GM21528 (cell line): ENCODE measurements around the gene IRF2BPL.

ENCODE experiments used
- ATAC-seq: cut with Tn5 transposase; IDR thresholded peaks from one replicate; pipeline ENCODE4 v1.9.1; 2021; ENCODE audit warnings: mild to moderate bottlenecking, moderate library complexity; ENCODE audit not compliant: unreplicated experiment, low FRiP score

Gene IRF2BPL

DNA sequence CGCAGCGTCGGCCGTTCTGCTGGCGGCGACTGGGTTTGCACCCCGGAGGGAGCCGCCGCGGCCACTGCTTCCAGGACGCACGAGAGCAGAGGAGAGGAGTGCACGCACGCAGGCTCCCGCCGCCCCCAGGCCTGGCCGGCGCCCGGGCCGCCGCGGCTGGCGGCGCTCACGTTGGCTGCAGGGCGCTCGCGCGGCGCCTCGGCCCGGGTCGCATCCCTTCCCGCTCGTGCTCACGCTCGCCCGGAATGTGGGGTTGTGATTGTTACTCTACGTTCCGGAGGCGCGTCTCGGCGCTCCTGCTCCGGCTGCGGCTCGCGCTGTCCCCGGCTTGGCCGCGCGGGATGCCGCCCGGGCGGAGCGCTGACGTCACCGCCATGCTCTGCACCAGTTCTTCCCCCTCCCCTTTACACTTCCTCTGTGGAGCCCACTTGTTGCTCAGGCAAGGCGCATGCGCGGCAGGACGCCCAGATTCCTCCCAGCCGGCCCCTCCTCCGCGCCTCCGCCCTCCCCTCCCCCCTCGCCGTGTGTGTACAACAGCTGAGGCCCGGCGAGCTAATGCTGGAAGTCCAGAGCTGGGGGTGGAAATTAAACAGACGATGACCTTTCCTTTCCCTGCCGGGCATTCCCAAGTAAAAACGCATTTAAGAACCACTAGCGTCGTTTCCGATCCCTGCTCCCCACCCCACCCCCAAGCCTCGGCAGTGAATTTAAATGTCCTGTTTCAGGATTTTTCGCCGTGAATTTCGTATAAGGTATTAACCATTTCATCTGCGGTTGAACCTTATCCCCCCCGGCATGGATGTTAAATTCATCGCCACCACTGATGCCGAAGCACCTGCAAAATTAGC, at the start of gene IRF2BPL:
TSS of gene IRF2BPL (minus strand) at position 325 of the 848 bp plus-strand sequence. CDS start 916 bp downstream, outside the sequence.
- peak; percentile 66 for ATAC-seq

GRCh38 chr14:77077040-77077439, 48.5 kb upstream of the IRF2BPL start:
- ATAC-seq, result no peak

- no peak for ATAC-seq
These were observed 47.7 kb upstream of the IRF2BPL start for GRCh38 chr14:77076113-77076631.

DNA sequence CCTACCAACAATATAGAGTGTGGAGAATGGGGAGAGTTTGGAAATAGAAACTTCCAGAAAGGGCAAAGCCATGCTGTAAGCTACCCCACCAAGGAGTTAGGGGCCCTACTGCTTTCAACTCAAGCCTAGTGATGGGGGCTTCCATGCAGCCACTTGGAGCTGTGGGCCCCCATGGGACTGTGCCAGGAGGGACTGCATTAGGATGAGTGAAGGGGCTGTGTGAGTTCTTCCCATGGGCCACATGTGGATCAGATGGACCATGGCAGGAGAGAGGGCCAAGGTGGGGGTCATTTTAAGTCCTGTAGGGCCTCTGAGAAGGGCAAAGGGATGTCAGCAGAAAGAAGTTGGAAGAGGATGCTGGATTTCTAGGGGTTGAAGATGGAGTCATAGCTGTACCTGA, 46.5 kb upstream of the IRF2BPL start:
- ATAC-seq, result no peak

- ATAC-seq, result no peak
These were observed 43.5 kb upstream of the IRF2BPL start for GRCh38 chr14:77071938-77072388.

GRCh38 chr14:77069551-77069950, 41.0 kb upstream of the IRF2BPL start:
- no peak for ATAC-seq

DNA sequence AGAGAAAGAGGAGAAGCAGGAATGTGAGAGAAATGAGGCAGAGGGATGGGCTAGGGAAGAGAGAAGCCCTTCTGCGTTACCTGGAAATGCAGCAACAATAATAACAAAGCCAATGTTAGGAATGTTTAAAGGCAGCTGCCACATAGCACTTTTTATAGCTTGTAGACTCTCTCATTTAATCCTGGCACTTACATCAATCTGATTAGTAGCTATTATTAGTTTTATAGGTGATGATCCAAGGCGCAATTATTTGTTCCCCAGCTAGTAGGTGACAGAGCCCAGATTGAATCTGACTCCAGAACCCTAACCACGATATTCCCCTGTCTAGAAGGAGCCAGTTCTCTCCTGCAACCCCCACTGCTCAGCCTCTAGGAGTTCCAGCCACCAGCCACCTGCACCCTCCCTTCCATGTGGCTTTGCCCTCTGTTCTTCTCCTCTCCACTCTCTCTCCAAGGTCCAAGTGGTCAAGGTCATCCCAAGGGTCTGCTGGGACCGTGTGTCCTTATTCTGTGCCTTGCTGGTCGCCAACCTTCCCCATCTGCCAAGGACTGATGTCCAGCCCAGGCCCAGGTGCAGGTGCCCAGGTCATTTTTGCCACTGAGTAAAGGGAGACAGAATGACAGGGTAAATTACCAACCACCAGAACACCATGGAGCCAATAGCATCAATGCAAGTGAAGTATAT, 40.2 kb upstream of the IRF2BPL start:
- ATAC-seq, result no peak

DNA sequence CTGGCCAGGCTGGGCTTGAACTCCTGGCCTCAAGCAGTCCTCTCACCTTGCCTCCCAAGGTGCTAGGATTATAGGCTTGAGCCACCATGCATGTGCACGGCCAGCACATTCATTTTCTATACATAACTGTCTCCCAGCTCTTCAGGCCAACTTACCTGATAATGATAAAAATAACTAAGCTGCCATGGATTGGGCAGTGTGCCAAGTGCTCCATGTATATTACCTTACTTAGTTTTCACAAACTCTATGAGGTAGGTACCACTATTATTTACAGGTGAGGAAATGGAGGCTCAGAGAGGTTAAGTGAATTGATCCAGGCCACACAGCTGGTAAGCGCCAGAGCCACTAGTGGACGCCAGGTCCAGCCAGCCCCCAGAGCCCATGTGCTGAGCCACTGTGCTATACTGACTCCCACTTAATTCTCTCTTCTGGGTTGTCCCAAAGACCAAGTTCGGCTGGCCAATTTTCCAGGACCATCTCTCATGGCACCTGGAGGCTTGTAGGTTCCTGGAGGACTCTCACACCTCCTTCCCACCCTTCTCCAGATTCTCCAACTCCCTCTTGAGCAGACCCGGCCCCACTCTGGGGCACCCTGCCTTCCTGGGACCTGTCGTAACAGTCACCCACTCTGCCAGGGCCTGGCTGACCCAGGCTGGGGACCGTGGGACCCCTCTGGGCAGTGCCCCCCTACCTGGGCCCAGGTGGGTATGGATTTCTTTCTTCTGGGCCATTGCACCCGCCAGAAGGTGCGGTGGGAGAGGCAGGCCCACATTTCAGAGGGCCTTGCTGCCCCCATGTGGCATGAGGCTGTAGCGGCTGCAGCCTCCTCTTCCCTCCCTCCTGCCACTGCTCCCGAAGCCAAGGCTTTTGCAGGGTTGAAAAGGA, 39.4 kb upstream of the IRF2BPL start:
- ATAC-seq, result no peak

DNA sequence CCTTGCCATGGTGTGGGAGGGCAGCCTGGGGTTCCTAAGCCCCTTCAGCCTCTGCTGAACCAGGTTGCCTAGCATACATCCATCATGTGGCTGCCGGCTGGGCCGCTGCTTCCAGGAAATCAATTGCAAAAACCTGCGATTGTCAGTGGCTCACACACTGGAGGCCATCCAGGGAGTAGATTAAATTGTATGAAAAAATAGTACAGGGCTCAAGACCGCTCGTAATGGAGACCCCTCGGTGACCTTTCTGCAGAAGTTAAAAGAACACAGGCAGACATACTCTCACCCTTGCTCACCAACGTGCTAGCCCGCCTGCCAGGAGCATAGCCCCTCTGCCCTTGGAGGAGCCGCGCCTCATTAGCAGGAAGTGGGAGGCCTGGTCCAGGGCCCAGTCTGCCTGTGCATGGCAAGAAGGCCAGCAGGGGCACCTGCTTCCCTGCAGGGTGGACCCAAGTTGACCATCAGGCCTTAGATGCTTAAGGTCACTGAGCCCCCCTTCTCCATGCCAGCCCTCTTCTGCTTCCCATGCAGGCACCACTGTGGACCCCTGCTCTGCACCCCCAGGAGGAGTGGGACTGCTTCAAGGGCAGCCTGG, 38.2 kb upstream of the IRF2BPL start:
- ATAC-seq, result no peak

DNA sequence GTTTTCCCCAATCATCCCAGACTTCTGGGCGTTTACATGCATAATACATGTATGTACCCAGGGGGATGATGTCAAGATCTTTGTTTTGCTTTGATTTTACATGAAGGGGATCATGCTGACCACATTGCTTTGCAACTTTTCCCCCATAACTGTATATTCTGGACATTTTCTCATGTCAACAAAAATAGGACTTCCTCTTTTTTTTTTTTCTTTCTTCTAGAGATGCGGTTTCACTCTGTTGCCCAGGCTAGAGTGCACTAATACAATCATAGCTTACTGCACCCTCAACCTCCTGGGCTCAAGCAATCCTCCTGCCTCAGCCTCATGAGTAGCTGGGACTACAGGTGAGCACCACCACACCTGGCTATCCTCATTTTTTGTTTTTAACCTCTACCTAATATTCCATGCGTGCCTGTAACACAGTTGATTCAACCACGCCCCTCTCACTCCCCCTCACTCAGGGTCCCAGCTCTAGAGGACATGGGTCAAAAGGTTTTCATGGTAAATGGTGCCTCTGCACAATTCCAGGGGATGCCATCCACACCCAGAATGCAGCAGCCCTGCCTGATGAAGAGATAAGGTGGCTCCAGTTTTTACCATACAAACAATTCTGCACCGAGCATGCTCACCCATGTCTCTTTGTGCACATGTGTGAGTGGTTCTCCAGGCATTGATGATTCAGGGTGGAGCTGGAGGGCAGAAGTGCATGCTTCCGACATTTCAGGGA, 37.5 kb upstream of the IRF2BPL start:
- no peak for ATAC-seq

DNA sequence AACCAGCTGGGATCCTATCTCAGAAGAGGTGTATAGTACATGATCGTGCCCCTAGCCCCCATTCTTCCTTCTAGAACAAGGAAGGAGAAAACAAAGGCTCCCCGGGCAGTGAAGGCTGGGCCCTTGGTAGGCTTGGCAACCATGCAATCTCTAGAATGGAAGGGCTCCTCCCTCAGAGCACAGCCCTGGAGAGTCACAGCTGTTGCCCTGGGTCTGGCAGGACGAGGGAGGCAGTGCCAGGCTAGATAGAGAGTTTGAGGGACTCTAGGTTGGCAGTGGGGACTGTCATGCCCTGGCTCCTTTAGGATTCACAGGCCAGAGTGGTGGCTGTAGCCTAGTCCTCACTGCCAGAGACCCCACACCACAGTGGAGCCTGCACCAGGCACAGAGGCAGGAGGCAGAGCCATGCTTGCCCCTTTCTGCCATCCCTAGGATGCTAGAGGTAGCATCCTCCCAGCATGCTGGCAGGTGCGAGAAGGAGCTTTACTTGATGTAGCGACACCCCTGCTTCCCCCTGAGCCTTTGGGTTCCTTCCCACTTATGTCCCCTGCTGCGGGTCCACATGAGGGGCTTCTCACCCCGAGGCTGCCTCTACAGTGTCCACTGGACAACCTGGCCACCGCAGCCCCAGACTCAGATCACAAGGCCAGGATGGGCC, 36.1 kb upstream of the IRF2BPL start:
- no peak for ATAC-seq

DNA sequence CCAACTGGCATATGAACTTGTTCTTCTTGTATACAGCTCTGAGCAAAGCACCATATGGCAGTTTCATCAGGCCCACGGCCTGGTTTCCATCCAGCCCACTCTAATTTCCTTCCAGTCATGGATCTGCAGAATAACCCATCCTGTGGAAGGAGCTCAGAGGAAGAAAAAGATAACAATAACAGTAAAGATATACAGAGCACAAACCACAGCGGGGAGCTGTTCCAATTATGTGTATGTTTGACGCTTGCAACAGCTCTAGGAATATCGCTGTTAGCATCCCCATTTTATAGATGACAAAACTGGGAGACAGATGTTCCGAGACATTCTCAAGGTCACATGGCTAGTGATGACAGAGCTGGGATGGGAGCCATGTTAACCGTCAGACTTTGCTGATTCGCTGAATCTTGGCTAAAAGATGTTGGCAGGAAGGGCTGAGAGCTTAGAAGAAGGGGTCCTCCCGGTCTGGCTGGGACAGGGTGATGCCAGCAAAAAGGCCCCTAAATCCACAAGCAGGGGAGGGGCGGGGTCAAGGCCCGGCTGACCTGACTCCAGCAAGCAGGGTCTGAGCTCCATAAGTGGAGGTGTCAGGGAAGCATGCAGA, 35.2 kb upstream of the IRF2BPL start:
- ATAC-seq, result no peak

GRCh38 chr14:77062261-77062660, 33.8 kb upstream of the IRF2BPL start:
- ATAC-seq, result no peak

- no peak for ATAC-seq
These were observed 33.2 kb upstream of the IRF2BPL start for GRCh38 chr14:77061630-77062257.

- no peak for ATAC-seq
These were observed 30.9 kb upstream of the IRF2BPL start for GRCh38 chr14:77059276-77059915.

DNA sequence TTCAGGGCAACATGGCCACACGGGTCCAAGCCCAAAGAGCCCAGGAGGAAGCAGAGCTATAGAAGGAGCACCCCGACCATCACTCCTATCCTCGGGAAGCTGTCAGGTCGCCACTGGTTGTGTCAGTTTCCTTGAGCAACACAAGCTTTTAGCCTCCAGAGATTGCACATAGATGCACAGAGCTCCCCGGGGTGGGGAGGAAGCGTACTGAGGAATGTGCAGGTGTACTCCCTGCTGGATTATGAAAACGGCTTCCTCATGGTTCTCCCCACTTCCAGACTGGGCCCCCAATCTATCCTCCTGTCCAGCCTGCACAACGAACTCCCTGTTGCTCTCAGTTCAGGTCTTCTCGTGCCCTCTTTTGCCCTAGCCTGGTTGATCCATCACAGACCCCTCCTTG, 30.3 kb upstream of the IRF2BPL start:
- ATAC-seq, result no peak

- no peak for ATAC-seq
These were observed 29.6 kb upstream of the IRF2BPL start for GRCh38 chr14:77058117-77058516.

DNA sequence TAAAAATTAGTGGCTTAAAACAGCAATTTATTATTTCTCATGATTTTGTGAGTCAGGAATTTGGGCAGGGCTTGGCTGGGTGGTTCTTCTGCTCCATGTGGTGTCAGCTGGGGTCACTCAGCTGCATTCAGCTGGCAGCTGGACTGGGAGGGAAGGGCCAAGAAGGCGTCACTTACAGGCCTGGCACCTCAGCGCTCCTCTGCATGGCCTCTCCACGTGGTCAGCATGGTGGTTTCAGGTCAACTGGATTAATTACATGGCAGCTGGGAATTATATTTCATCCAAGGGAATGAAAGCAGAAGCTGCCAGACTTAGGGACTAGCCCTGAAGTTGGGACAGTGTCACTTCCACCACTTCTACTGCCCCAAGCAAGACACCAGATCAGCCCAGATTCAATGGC, 27.5 kb upstream of the IRF2BPL start:
- ATAC-seq, result no peak
